ENCODE measurements around the gene MTUS2.
"Not testable (repeated sequence)": the region's sequence is repeated elsewhere in the genome, so short reads cannot be mapped to it uniquely, and the experiment has no call there.

The MTUS2 gene

GRCh38 chr13:29170436-29171082 is 350.4 kb downstream of the MTUS2 start:
- DNase-seq, result no peak

DNA sequence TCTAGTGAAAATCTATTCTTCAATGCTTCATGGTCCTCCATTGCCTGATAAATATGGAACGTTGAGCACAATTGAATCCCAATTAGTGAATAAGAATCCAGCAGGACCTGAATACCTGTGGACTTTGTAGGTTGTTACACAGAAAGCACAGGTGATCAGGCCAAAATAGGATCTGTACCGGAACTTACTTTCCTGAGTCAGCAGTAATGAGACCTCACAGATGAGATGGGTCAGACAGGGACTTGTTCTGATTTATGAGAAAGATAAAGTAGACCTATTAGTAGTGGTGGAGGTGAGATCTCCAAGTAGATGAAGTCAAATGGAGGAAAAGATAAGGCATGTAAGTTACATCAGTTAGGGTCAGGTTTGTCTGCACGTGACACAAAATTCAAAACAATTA is 351.1 kb downstream of the MTUS2 start:
- DNase-seq, result no peak

DNA sequence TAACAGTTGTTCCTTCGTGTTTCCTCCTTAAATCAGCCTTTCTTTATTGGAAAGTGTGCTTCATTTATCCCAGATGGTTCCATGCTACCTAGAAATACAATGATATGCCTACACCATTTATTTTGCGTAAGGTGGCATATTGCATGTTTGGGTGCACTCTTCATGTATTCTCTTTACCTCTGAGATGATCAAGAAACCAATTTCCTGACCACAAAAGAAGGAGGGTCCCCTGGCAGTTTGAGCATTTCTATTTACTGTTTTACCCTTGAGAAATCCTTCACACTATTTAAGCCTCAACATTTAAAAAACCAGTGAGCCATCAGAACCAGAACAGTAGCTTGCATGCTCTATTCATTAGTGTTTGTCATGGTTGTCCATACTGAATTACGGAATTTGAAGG is 354.0 kb downstream of the MTUS2 start:
- no peak for DNase-seq

- no peak for DNase-seq
These were observed 355.2 kb downstream of the MTUS2 start for GRCh38 chr13:29175250-29175873.

- no peak for DNase-seq
These were observed 359.9 kb downstream of the MTUS2 start for GRCh38 chr13:29180055-29180454.

DNA sequence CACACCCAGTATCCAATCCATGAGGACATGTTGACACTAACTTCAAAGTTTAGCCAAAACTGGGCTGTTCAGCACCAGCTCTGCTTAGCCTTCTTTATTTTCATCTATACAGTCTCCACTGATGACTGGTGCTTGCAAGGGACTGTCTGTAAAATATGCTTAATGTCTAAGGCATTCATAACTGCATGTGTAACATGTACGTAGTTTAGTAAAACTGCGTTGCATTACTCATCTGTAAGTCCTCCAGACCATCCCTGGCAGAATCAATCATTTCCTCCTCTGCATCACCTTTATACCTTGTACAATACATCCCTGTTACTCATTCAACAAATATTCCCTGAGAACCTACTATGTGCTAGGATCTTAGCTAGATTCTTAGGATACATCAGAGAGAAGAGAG is 362.1 kb downstream of the MTUS2 start:
- DNase-seq, result no peak

- DNase-seq, result no peak
These were observed 365.8 kb downstream of the MTUS2 start for GRCh38 chr13:29185926-29186325.

DNA sequence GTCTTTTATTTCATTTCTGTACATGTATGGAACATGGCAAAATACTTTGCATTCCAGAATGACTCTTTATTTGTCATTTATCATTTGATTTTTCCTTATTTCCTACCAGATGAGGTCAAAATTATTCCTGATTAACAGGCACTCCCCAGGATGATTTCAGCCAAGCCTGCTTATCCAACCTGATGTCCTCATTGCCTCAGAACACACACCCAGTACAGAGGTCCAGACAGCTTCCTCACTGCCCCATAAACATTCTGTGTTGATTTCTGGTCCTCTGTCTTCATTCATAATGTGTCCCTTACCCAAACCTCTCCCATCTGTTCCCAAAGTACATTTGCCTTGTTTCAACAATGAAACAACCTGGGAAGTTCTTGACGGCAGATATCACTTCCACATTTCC is 367.4 kb downstream of the MTUS2 start:
- no peak for DNase-seq

- DNase-seq, result no peak
These were observed 370.2 kb downstream of the MTUS2 start for GRCh38 chr13:29190298-29190697.

GRCh38 chr13:29193083-29193482 is 372.9 kb downstream of the MTUS2 start:
- DNase-seq, result no peak

DNA sequence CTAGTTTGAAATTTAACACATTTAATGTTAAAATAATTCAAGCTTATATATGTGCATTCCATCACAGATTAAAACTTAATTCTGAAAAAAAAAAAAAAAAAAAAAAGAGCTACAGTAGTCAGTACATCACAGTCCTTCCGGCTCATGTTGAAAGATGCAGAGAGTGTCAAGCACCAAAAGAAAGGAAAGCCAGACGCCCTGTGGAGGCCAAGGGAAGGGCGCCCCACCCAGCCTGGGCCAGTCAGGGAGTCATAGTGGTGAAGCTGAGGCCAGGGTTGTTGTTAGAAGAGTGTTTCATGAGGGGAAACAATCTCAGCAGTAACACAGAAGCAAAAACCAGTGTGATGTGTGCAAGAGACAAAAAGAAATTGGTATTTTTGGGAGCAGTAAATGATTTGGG is 375.3 kb downstream of the MTUS2 start:
- no peak for DNase-seq

DNA sequence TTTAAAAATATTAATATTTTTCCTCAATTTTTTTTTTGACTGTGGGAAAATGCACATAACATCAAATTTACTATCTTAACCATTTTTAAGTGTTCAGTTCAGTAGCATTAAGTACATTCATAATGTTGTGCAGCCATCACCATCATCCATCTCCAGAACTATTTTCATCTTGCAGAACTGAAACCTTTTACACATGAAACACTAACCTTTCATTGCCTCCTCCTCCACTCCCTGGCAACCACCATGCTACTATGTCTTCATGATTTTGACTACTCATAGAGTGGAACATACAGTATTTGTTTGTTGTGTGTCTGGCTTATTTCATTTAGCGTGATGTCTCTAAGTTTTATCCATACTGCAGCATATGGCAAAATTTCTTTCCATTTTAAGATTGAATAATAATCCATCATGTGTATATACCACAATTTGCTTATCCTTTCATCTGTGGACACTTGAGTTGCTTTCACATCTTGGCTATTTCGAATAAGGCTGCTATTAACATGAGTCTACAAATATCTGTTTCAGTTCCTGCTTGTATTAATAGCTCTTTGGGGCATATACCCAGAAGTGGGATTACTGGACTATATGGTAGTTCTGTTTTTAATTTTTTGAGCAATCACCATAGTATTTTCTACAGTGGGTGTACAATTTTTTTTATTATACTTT is 376.4 kb downstream of the MTUS2 start:
- DNase-seq, result no peak

GRCh38 chr13:29202753-29203152 is 382.6 kb downstream of the MTUS2 start:
- not testable (repeated sequence) for DNase-seq

GRCh38 chr13:29204651-29205050 is 384.5 kb downstream of the MTUS2 start:
- no peak for DNase-seq

DNA sequence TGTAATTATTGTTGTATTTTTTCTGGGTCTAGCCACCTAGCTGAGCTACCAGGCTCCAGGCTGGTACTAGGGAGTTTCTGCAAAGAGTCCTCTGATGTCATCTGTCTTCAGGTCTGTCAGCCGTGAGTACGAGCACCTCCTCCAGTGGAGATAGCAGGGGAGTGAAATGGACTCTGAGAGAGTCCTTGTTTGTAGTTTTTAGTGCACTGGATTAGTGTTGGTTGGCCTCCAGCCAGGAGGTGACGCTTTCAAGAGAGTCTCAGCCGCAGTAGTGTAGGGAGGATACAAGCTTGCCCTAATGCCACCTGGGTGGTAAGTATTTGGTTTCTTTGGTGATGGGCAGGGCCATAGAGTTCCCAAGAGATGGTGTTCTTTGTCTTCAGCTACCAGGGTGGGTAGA is 390.5 kb downstream of the MTUS2 start:
- DNase-seq, result no peak

- DNase-seq, result not testable (repeated sequence)
These were observed 391.0 kb downstream of the MTUS2 start for GRCh38 chr13:29211162-29211561.

DNA sequence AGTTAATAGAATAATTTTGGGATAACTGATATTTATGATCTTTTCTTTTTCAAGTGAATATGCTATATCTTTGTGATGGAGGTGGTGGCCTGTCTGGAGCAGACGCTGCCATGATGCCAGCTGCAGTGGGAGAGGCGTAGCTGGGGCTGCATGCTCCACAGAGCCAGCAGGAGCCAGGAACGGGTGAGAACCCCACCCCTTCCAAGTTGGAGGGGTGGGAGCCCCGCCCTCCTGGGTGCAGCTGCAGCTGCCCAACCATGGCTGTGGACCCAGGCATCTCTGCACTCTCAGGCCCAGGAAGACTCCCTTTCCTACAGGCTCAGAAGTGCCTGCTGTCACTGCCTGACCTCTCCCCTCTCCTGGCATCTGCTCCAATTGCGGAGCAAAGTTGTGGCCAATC is 402.3 kb downstream of the MTUS2 start:
- no peak for DNase-seq

- no peak for DNase-seq
These were observed 404.1 kb downstream of the MTUS2 start for GRCh38 chr13:29224206-29224605.

GRCh38 chr13:29227576-29227975 is 407.4 kb downstream of the MTUS2 start:
- DNase-seq, result no peak

GRCh38 chr13:29230299-29230845 is 410.2 kb downstream of the MTUS2 start:
- DNase-seq, result no peak

DNA sequence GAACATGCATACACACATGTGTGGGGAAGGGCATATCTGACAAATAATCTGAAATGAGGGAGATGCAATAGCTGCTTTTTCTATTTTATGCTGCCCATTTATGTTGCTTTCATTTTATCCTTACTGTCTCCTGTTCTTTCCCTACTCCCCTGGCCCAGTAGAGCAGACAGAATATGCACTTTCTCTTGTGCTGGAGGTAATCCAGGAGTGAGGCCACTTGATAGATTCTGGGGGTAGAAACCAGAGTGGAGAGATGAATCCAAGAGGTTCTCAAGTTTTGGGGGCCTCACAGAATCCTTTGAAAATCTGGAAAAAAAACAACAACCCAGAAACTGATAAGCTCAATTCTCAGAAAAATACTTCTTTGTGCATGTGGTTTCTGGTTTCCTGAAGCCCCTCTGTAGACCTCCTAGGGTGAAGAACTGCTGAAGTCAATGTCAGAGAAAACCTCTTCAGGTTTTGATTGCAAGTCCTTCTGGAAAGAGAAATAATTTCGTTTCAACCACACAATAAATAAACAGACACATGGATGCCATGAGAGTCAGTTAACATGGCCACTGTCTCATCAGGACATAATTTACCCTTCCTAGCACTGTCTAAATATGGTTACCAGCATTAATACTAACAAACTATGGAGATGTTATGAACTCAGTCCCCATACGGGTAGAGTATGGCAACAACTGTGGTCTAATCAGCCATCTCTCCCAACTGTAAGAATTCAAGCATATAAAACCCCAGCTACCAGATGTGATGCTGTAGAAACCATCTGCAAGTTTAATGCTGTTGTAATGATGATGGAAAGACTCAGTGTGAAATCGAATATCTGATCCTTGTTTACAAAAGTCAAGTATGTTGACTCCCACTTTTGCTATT is 419.8 kb downstream of the MTUS2 start:
- no peak for DNase-seq

DNA sequence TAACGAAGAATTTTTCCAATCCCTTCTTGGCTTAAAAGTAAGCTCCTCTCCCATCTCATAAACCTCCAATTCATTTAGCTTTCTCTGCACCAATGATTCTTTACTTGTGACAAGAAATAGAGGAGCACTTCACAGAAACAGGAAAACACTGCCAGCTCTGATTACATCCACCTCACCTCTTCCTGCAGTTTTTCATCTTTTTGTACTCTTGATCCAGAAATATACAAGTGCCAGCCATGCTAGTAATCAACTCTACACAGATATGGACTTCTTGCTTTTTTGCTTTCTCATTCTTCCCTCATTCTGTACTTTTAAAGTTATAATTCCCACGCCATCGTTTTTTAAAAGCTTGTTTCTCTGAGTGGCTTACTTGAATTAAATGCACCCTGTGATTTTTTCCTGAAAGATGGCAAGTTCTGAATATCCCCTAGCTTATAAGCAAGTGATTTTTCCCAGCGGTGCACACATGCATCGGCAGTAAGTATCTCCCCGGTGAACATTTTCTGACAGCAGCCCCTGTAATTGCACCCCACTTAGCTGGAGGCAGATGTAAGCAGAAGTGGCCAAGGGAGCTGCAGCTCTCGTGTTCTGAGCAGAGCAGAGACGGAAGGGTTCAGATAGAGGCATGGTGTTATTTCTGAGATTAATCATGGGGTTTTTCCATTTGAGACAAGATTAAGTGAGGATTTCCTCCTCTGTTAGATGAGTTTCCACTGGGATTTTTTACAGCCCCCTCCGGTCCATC is 434.7 kb downstream of the MTUS2 start:
- DNase-seq, result no peak

All from activated CD4-positive, alpha-beta T cell treated with anti-CD3 and anti-CD28 coated beads for 4 hours (primary cell).